G401.6 (cell line): ENCODE measurements around the gene ABCG1.

Source experiments
- FAIRE-seq: peaks from 2 replicates; lab custom pipeline; 2012; peaks lifted over from hg19 to GRCh38; lab: Jason Lieb, UNC

ABCG1 gene

GRCh38 chr21:42232176-42232825, 13.4 kb downstream of the ABCG1 start:
- FAIRE-seq = no peak

GRCh38 chr21:42233067-42233961, 14.4 kb downstream of the ABCG1 start:
- no peak for FAIRE-seq

- FAIRE-seq = no peak
These were observed 15.1 kb downstream of the ABCG1 start for GRCh38 chr21:42234041-42234440.

- FAIRE-seq = no peak
These were observed 15.7 kb downstream of the ABCG1 start for GRCh38 chr21:42234464-42235241.

- FAIRE-seq = no peak
These were observed 16.7 kb downstream of the ABCG1 start for GRCh38 chr21:42235593-42235992.

GRCh38 chr21:42236014-42236413, 17.1 kb downstream of the ABCG1 start:
- no peak for FAIRE-seq

- FAIRE-seq = no peak
These were observed 17.8 kb downstream of the ABCG1 start for GRCh38 chr21:42236693-42237092.

- no peak for FAIRE-seq
These were observed 18.2 kb downstream of the ABCG1 start for GRCh38 chr21:42237161-42237560.

GRCh38 chr21:42237577-42237976, 18.6 kb downstream of the ABCG1 start:
- no peak for FAIRE-seq

- FAIRE-seq = no peak
These were observed 19.4 kb downstream of the ABCG1 start for GRCh38 chr21:42238185-42238934.

- FAIRE-seq = no peak
These were observed 20.6 kb downstream of the ABCG1 start for GRCh38 chr21:42239556-42239955.

GRCh38 chr21:42239973-42240372, 21.0 kb downstream of the ABCG1 start:
- no peak for FAIRE-seq

GRCh38 chr21:42242611-42243010, 23.7 kb downstream of the ABCG1 start:
- no peak for FAIRE-seq

GRCh38 chr21:42243026-42243425, 24.1 kb downstream of the ABCG1 start:
- FAIRE-seq = no peak

- FAIRE-seq = no peak
These were observed 26.6 kb downstream of the ABCG1 start for GRCh38 chr21:42245331-42246193.

GRCh38 chr21:42247716-42248115, 28.8 kb downstream of the ABCG1 start:
- no peak for FAIRE-seq

- no peak for FAIRE-seq
These were observed 29.3 kb downstream of the ABCG1 start for GRCh38 chr21:42248241-42248640.

- FAIRE-seq = no peak
These were observed 30.1 kb downstream of the ABCG1 start for GRCh38 chr21:42248783-42249597.

- FAIRE-seq = no peak
These were observed 31.8 kb downstream of the ABCG1 start for GRCh38 chr21:42250422-42251403.
